Dendritic cell treated with granulocyte-macrophage colony-stimulating factor and Interleukin-4, amounts not matched to agents 40 ng/mL and 50 ng/mL, for 4 days (primary cell): ENCODE measurements around the gene RBM7.
A peak's percentile ranks its signal among the peaks of the same experiment; 100 is the strongest.

Experiments used
- H3K27ac Mint-ChIP-seq: one replicate; pipeline ENCODE4 v1.8.0; 2022; ENCODE audit warnings: mild to moderate bottlenecking, mixed read lengths
- H3K27me3 Mint-ChIP-seq: one replicate; pipeline ENCODE4 v1.8.0; 2022; ENCODE audit warnings: mild to moderate bottlenecking, mixed read lengths
- H3K36me3 Mint-ChIP-seq: one replicate; pipeline ENCODE4 v1.8.0; 2022; ENCODE audit warnings: low read depth, mixed read lengths
- H3K4me1 Mint-ChIP-seq: one replicate; pipeline ENCODE4 v1.8.0; 2022; ENCODE audit warnings: low read depth, mixed read lengths
- H3K4me3 Mint-ChIP-seq: one replicate; pipeline ENCODE4 v1.8.0; 2022; ENCODE audit warnings: mild to moderate bottlenecking, moderate library complexity, mixed read lengths
- H3K9me3 Mint-ChIP-seq: one replicate; pipeline ENCODE4 v1.8.0; 2022; ENCODE audit warnings: mixed read lengths
- intact Hi-C: fragments of 100-400 bp; cut with micrococcal nuclease; formaldehyde crosslinking; loops from one replicate; pipeline ENCODE4 v1.15.0; 2022

Gene RBM7, protein sequence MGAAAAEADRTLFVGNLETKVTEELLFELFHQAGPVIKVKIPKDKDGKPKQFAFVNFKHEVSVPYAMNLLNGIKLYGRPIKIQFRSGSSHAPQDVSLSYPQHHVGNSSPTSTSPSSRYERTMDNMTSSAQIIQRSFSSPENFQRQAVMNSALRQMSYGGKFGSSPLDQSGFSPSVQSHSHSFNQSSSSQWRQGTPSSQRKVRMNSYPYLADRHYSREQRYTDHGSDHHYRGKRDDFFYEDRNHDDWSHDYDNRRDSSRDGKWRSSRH

GRCh38 chr11:114400216-114400914 lies at the start of gene RBM7, which contains the start of gene C11orf71:
RBM7 (plus strand) TSS chr11:114400666; CDS start chr11:114400672, 6 bp downstream.
C11orf71 (minus strand) TSS chr11:114400511; CDS start chr11:114400331, 180 bp downstream.
- peaks cover 36% of the 10 kb centered on the region for H3K4me1 Mint-ChIP-seq
- peak within 1 kb of the TSS; percentile 99 for H3K27ac Mint-ChIP-seq
- H3K27me3 Mint-ChIP-seq: no peaks in the 10 kb centered on the region
- intact Hi-C loops: loop anchor here (2.0 to 10.0 kb wide), 3 partner anchors 526 to 1086 kb away; partner anchors contain the start of genes TTC12, USP28 and ZW10
- peak within 1 kb of the TSS; percentile 93 for H3K4me3 Mint-ChIP-seq
- H3K9me3 Mint-ChIP-seq: no peaks in the 10 kb centered on the region
- H3K36me3 Mint-ChIP-seq: peaks cover 46% of the 10 kb centered on the region

DNA sequence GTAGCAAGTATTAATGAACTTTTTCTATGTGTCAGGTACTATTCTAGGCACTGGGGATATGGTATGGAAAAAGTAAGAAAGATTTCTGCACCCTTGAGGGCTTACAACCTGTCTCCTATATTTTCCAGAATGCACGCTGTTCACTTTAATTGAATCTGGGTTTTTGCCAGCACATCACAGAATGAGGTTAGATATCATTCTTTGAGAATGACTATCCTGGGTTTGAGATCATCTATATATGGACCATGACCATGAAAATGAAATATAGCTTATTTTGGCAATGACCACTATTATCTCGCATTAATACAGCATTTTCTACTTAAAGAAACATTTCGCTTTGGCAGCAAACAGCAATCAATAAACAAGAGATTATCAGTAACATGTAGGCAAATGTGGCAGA lies 47.0 kb upstream of the RBM7 start:
- no peaks in the 10 kb centered on the region for H3K9me3 Mint-ChIP-seq
- no peaks in the 10 kb centered on the region for H3K4me1 Mint-ChIP-seq
- intact Hi-C loops: no loop called here
- no peak overlapping the region for H3K4me3 Mint-ChIP-seq
- H3K27ac Mint-ChIP-seq: no peak overlapping the region
- H3K27me3 Mint-ChIP-seq: peaks cover 3% of the 10 kb centered on the region
- H3K36me3 Mint-ChIP-seq: no peaks in the 10 kb centered on the region

DNA sequence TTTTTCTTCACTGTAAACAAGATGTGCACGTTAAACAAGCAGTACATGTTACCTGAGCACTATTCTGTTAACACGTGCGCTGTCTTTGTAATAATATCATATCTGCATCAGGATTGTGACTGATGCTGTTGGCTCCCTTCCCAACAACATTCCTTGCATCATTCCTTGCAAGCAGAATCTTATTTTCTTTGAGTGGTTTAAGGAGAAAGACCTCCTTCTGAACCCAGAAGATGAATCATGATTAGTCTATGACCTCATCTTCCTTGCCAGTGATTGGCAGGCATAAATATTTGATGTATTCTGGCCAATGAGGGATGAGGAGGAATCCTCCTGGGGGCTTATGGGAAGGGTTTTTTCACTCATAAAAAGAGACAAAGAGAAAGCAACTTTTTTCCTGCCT lies 46.4 kb upstream of the RBM7 start:
- Mint-ChIP-seq H3K9me3 (no peaks in the 10 kb centered on the region), H3K27ac (no peak overlapping the region), H3K27me3 (peaks cover 5% of the 10 kb centered on the region), H3K36me3 (no peaks in the 10 kb centered on the region), H3K4me3 (no peak overlapping the region), H3K4me1 (no peaks in the 10 kb centered on the region)
- intact Hi-C loops: no loop called here

DNA sequence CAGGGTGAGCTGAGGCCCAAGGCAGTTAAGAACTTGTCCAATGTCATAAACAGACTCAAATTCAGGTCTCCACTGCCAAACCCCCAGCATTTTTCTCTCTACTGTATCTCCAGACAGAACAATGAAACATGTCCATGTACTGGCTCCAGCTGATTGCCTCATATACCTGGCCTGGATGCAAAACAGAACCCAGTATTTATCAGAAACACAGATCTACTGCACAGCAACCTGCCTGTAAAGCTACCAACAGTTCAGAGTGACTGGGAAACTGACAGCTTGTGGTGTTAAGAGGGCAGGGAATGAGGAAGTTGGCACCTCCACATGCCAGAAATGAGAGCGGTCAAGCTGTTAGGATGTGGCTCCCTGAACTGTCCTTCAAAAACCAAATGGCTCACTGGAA lies 41.8 kb upstream of the RBM7 start:
- Mint-ChIP-seq H3K27me3 (peaks cover 5% of the 10 kb centered on the region), H3K9me3 (no peaks in the 10 kb centered on the region), H3K4me3 (no peak overlapping the region), H3K27ac (no peak overlapping the region), H3K4me1 (no peaks in the 10 kb centered on the region), H3K36me3 (no peaks in the 10 kb centered on the region)
- intact Hi-C loops: no loop called here

GRCh38 chr11:114359342-114359741 lies 41.1 kb upstream of the RBM7 start:
- no peaks in the 10 kb centered on the region for H3K36me3 Mint-ChIP-seq
- no peak overlapping the region for H3K27ac Mint-ChIP-seq
- H3K27me3 Mint-ChIP-seq: peaks cover 5% of the 10 kb centered on the region
- intact Hi-C loops: no loop called here
- no peaks in the 10 kb centered on the region for H3K9me3 Mint-ChIP-seq
- H3K4me3 Mint-ChIP-seq: no peak overlapping the region
- H3K4me1 Mint-ChIP-seq: no peaks in the 10 kb centered on the region

DNA sequence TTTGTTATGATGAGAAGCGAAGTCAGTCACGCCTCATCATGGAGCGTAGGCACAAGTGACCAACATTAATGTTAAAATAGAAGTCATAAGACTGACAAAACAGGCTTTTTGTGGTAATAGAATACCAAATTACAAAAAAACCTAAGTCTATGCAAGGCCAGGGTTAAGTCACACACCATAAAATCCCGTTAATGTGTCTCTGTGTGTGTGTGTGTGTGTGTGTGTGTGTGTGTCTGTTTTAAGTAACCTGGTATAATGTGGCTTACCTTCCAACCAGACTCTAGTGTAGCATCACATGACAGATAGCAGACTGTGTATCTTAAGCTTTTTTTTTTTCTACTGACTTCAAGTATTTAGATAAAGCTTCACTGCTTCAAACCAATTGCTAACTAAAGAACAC lies 38.1 kb upstream of the RBM7 start:
- no peaks in the 10 kb centered on the region for H3K36me3 Mint-ChIP-seq
- no peaks in the 10 kb centered on the region for H3K4me1 Mint-ChIP-seq
- intact Hi-C loops: no loop called here
- no peak overlapping the region for H3K4me3 Mint-ChIP-seq
- H3K27me3 Mint-ChIP-seq: peaks cover 2% of the 10 kb centered on the region
- H3K27ac Mint-ChIP-seq: no peak overlapping the region
- no peaks in the 10 kb centered on the region for H3K9me3 Mint-ChIP-seq

GRCh38 chr11:114362958-114363357 lies 37.5 kb upstream of the RBM7 start:
- H3K4me1 Mint-ChIP-seq: no peaks in the 10 kb centered on the region
- intact Hi-C loops: no loop called here
- H3K27ac Mint-ChIP-seq: no peak overlapping the region
- H3K9me3 Mint-ChIP-seq: no peaks in the 10 kb centered on the region
- H3K36me3 Mint-ChIP-seq: no peaks in the 10 kb centered on the region
- H3K27me3 Mint-ChIP-seq: peaks cover 2% of the 10 kb centered on the region
- H3K4me3 Mint-ChIP-seq: no peak overlapping the region

DNA sequence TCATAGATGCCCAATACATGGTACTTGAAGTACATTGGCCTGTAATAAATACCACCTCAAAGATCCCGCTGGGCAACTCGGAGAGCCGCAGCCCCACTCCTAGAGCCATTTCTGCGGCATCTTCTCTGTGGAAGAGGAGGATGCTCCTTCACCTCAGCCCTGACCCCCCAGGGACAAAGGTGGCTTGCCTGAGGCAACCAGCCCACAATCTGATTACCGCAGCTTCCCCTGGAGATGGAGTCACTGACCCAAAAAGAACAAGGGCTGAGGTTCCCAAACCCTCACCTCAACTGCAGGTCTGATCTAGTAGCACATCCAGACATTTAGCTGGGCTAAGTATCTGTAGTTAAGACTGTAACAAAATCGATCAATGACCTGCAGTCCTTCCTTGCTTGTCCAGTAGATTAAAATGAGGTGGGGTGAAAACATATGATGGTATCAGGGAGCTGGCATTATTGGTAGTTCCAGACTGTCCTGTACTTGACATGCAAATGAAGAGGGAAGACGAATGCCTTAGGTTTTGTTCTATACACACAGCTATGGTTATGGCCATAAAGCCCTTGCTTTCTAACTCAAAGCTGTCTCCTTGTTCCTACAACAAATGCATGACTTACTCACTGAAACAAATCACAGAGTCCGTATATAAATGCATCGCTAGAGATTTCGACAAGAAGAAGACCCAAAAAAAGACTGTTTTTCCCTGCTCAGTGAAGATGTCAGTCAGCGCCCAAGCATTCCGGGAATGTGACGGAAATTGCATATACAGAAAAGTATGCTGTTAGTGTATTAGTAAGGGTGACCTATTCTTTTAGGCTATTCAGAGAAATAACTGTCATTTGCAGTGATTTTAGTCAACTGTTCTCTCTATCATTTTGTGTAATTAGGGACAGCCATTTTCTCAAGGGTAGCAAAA lies 33.9 kb upstream of the RBM7 start:
- no peak overlapping the region for H3K4me3 Mint-ChIP-seq
- H3K27me3 Mint-ChIP-seq: no peaks in the 10 kb centered on the region
- no peaks in the 10 kb centered on the region for H3K9me3 Mint-ChIP-seq
- no peaks in the 10 kb centered on the region for H3K4me1 Mint-ChIP-seq
- no peaks in the 10 kb centered on the region for H3K36me3 Mint-ChIP-seq
- intact Hi-C loops: no loop called here
- H3K27ac Mint-ChIP-seq: no peak overlapping the region

GRCh38 chr11:114367244-114367957 lies 33.1 kb upstream of the RBM7 start:
- Mint-ChIP-seq H3K36me3 (no peaks in the 10 kb centered on the region), H3K4me1 (no peaks in the 10 kb centered on the region), H3K4me3 (no peak overlapping the region), H3K9me3 (no peaks in the 10 kb centered on the region), H3K27me3 (peaks cover under 1% of the 10 kb centered on the region), H3K27ac (no peak overlapping the region)
- intact Hi-C loops: no loop called here

DNA sequence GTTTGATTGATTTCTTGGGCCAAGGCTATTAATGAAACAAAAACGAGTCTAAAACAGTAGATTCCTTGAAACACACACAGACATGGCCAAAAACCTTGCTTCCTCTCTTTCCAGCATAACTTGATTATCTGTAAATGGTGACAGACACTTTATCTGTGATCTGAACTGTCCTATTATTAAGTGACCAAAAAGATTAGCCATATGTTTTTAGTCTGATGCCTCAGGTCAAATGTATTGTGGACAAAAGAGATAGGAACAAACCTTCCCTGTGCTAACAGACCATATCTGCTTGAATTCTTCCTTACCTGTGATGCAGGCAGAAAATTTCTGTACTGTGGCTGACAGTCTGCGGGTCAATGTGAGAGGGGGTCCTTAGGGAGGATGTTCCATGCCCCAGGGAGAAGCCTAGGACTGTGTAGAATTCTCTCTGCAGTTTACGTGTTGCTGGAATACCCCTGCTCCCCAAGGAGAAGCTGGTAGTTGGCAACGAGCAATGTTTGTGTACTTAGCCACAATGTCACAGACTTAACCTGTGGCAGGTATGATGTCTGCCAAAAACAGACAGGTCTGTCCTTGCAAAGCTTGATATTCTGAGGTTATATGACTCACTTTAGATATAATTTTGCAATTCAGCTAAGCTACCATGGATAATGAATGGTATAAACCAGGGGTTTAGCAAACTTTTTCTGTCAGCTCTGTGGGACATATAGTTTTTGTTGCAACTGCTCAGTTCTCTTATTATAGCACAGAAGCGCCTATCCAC lies 31.4 kb upstream of the RBM7 start:
- Mint-ChIP-seq H3K4me3 (no peak overlapping the region), H3K4me1 (no peaks in the 10 kb centered on the region), H3K27me3 (peaks cover 6% of the 10 kb centered on the region), H3K36me3 (no peaks in the 10 kb centered on the region), H3K9me3 (no peaks in the 10 kb centered on the region), H3K27ac (no peak overlapping the region)
- intact Hi-C loops: no loop called here

- Mint-ChIP-seq H3K27ac (no peak overlapping the region), H3K4me3 (no peak overlapping the region), H3K9me3 (no peaks in the 10 kb centered on the region), H3K4me1 (no peaks in the 10 kb centered on the region), H3K36me3 (no peaks in the 10 kb centered on the region), H3K27me3 (peaks cover 18% of the 10 kb centered on the region)
- intact Hi-C loops: no loop called here
Measured at GRCh38 chr11:114375052-114375451, 25.4 kb upstream of the RBM7 start.

- intact Hi-C loops: no loop called here
- H3K4me3 Mint-ChIP-seq: no peak overlapping the region
- H3K9me3 Mint-ChIP-seq: no peaks in the 10 kb centered on the region
- peaks cover 16% of the 10 kb centered on the region for H3K27me3 Mint-ChIP-seq
- no peaks in the 10 kb centered on the region for H3K4me1 Mint-ChIP-seq
- H3K27ac Mint-ChIP-seq: no peak overlapping the region
- no peaks in the 10 kb centered on the region for H3K36me3 Mint-ChIP-seq
Measured at GRCh38 chr11:114377612-114378267, 22.7 kb upstream of the RBM7 start.
